IMR-90 (cell line): ENCODE data around the gene SIAH3. TPM values are rescaled to one million over a fixed set of nuclear protein-coding genes. Genes with fewer than 3 reads are reported as not detected.

Source experiments
- ATAC-seq: fragments of 200-7000 bp; cut with Tn5 transposase; 2 replicates; pipeline ENCODE4 v1.9.1; 2020; ENCODE audit warnings: low read depth, mild to moderate bottlenecking, moderate library complexity
- BruUV-seq: library from RNA; stranded (reverse); fragments of 400-500 nt; replicated peaks from 2 replicates; lab custom pipeline; 2021; lab: Mats Ljungman, UMichigan
- CTCF ChIA-PET: fragments of 300-600 bp; formaldehyde crosslinking; extraction: SDS; loops from one replicate; lab custom pipeline; 2021; ENCODE audit warnings: antibody characterized with exemption; lab: Yijun Ruan, JAX
- POLR2A ChIA-PET: fragments of 300-600 bp; sonication (Branson Sonifier 250); formaldehyde crosslinking; loops from one replicate; lab custom pipeline; 2022; ENCODE audit warnings: antibody characterized with exemption; ENCODE audit not compliant: unreplicated experiment; lab: Charles Lee
- DNase-seq: peaks from one replicate; pipeline ENCODE4 v3.0.0; 2013
- H2AFZ ChIP-seq: replicated peaks from 2 replicates; pipeline ENCODE3; 2013; ENCODE audit warnings: low read length, mild to moderate bottlenecking; ENCODE audit not compliant: poor library complexity
- H2AK5ac ChIP-seq: 2 replicates; pipeline ENCODE4 v1.6.1; 2013; ENCODE audit warnings: low read depth, low read length, inconsistent platforms
- H2AK9ac ChIP-seq: replicated peaks from 2 replicates; pipeline ENCODE3; 2013; ENCODE audit warnings: mild to moderate bottlenecking, low read depth, low read length, moderate library complexity; ENCODE audit not compliant: poor library complexity
- H2BK120ac ChIP-seq: 2 replicates; pipeline ENCODE4 v1.6.1; 2013; ENCODE audit warnings: low read depth, low read length, inconsistent platforms
- H2BK15ac ChIP-seq: 3 replicates; pipeline ENCODE4 v1.6.1; 2013; ENCODE audit warnings: low read depth, low read length, inconsistent platforms
- H2BK20ac ChIP-seq: 2 replicates; pipeline ENCODE4 v1.6.1; 2013; ENCODE audit warnings: low read depth, mild to moderate bottlenecking, inconsistent platforms, low read length, moderate library complexity
- H2BK5ac ChIP-seq: 2 replicates; pipeline ENCODE4 v1.6.1; 2013; ENCODE audit warnings: mild to moderate bottlenecking, low read depth, low read length, inconsistent platforms; ENCODE audit not compliant: poor library complexity, severe bottlenecking
- H3K14ac ChIP-seq: replicated peaks from 2 replicates; pipeline ENCODE4 v1.6.1; 2013; ENCODE audit warnings: low read depth, low read length, inconsistent platforms
- H3K18ac ChIP-seq: 2 replicates; pipeline ENCODE4 v1.6.1; 2013; ENCODE audit warnings: low read depth, low read length, control low read depth
- H3K23ac ChIP-seq: 2 replicates; pipeline ENCODE4 v1.6.1; 2013; ENCODE audit warnings: low read depth, low read length, inconsistent platforms
- H3K27ac ChIP-seq: 2 replicates; pipeline ENCODE4 v1.5.1; 2013; ENCODE audit warnings: mild to moderate bottlenecking, control low read depth, low read length; ENCODE audit not compliant: insufficient read depth
- H3K27me3 ChIP-seq: 2 replicates; pipeline ENCODE4 v1.6.1; 2013; ENCODE audit warnings: low read length; ENCODE audit not compliant: control insufficient read depth, insufficient read depth
- H3K36me3 ChIP-seq: 2 replicates; pipeline ENCODE4 v1.6.1; 2013; ENCODE audit warnings: low read length, mixed read lengths; ENCODE audit not compliant: control insufficient read depth, insufficient read depth
- H3K4ac ChIP-seq: 2 replicates; pipeline ENCODE4 v1.6.1; 2013; ENCODE audit warnings: low read depth, low read length, inconsistent platforms
- H3K4me1 ChIP-seq: 2 replicates; pipeline ENCODE4 v1.6.1; 2013; ENCODE audit warnings: low read length, mixed read lengths; ENCODE audit not compliant: control insufficient read depth, insufficient read depth
- H3K4me2 ChIP-seq: 2 replicates; pipeline ENCODE4 v1.6.1; 2013; ENCODE audit warnings: low read depth, mild to moderate bottlenecking, control low read depth, low read length, moderate library complexity
- H3K4me3 ChIP-seq: 2 replicates; pipeline ENCODE4 v1.5.1; 2013; ENCODE audit warnings: low read depth, mild to moderate bottlenecking, control low read depth, low read length, moderate library complexity; ENCODE audit not compliant: insufficient read depth
- H3K56ac ChIP-seq: 2 replicates; pipeline ENCODE4 v1.6.1; 2013; ENCODE audit warnings: low read length, inconsistent platforms; ENCODE audit not compliant: insufficient read depth; ENCODE audit errors: extremely low read depth
- H3K79me1 ChIP-seq, 2 experiments: 2 replicates each; pipeline ENCODE4 v1.6.1; 2013; ENCODE audit warnings: low read length in 2 of 2, inconsistent platforms in 1 of 2, low read depth in 1 of 2
- H3K9ac ChIP-seq: 2 replicates; pipeline ENCODE4 v1.6.1; 2013; ENCODE audit warnings: low read depth, low read length, control low read depth
- H3K9me1 ChIP-seq: 2 replicates; pipeline ENCODE4 v1.6.1; 2013; ENCODE audit warnings: low read length, inconsistent platforms; ENCODE audit not compliant: insufficient read depth
- H3K9me3 ChIP-seq: 2 replicates; pipeline ENCODE4 v1.6.1; 2013; ENCODE audit warnings: low read length; ENCODE audit not compliant: control insufficient read depth, insufficient read depth
- H4K20me1 ChIP-seq: 2 replicates; pipeline ENCODE4 v1.6.1; 2013; ENCODE audit warnings: low read length, inconsistent platforms; ENCODE audit not compliant: insufficient read depth
- H4K5ac ChIP-seq: 2 replicates; pipeline ENCODE4 v1.6.1; 2013; ENCODE audit warnings: mild to moderate bottlenecking, low read depth, low read length, control low read depth
- H4K8ac ChIP-seq, 2 experiments: 2 replicates each; pipeline ENCODE4 v1.6.1; 2013; ENCODE audit warnings: low read depth in 2 of 2, low read length in 2 of 2, control low read depth in 1 of 2, inconsistent platforms in 1 of 2
- H4K91ac ChIP-seq: 2 replicates; pipeline ENCODE4 v1.6.1; 2013; ENCODE audit warnings: low read depth, low read length, inconsistent platforms; ENCODE audit not compliant: insufficient read depth
- BHLHE40 ChIP-seq: fragments of 150-350 bp; IDR thresholded peaks from 2 replicates; pipeline ENCODE4 v1.6.1; 2016; ENCODE audit warnings: mild to moderate bottlenecking, low read depth, low read length
- CEBPB ChIP-seq: IDR thresholded peaks from 2 replicates; pipeline ENCODE4 v1.6.1; 2012; ENCODE audit warnings: low read depth, low read length, improper control_type of control experiment
- CHD1 ChIP-seq: IDR thresholded peaks from 2 replicates; pipeline ENCODE4 v1.6.1; 2012; ENCODE audit warnings: low read depth, low read length, improper control_type of control experiment
- FOS ChIP-seq: fragments of 150-350 bp; IDR thresholded peaks from 2 replicates; pipeline ENCODE4 v1.6.1; 2016; ENCODE audit warnings: low read depth, low read length
- MAFK ChIP-seq: IDR thresholded peaks from 2 replicates; pipeline ENCODE4 v1.6.1; 2012; ENCODE audit warnings: low read depth, low read length, improper control_type of control experiment
- MAZ ChIP-seq: IDR thresholded peaks from 2 replicates; pipeline ENCODE4 v1.6.1; 2012; ENCODE audit warnings: low read depth, mild to moderate bottlenecking, low read length, improper control_type of control experiment, moderate library complexity, borderline replicate concordance
- MXI1 ChIP-seq: IDR thresholded peaks from 2 replicates; pipeline ENCODE4 v1.6.1; 2012; ENCODE audit warnings: low read depth, mild to moderate bottlenecking, low read length, moderate library complexity, borderline replicate concordance
- NFE2L2 ChIP-seq: fragments of 150-350 bp; IDR thresholded peaks from 2 replicates; pipeline ENCODE4 v1.6.1; 2016; ENCODE audit warnings: low read depth, mild to moderate bottlenecking, low read length
- POLR2A ChIP-seq: IDR thresholded peaks from 2 replicates; pipeline ENCODE4 v1.6.1; 2012; ENCODE audit warnings: mild to moderate bottlenecking, low read depth, low read length
- RAD21 ChIP-seq: IDR thresholded peaks from 2 replicates; pipeline ENCODE4 v1.6.1; 2012; ENCODE audit warnings: low read length, improper control_type of control experiment
- RCOR1 ChIP-seq: IDR thresholded peaks from 2 replicates; pipeline ENCODE4 v1.6.1; 2012; ENCODE audit warnings: mild to moderate bottlenecking, low read length, improper control_type of control experiment; ENCODE audit not compliant: insufficient replicate concordance
- RFX5 ChIP-seq: IDR thresholded peaks from 2 replicates; pipeline ENCODE4 v1.8.0; 2012; ENCODE audit warnings: low read depth, mild to moderate bottlenecking, low read length, moderate library complexity
- SMC3 ChIP-seq: fragments of 150-350 bp; IDR thresholded peaks from 2 replicates; pipeline ENCODE4 v1.6.1; 2016; ENCODE audit warnings: low read depth, mild to moderate bottlenecking, antibody characterized with exemption, low read length, moderate library complexity
- WGBS, 2 experiments: methylation state at CpG; one replicate each; pipeline versions ENCODE4 v1.1.5 to v1.1.7; 2013; ENCODE audit warnings: missing lambda C conversion rate in 2 of 2; ENCODE audit not compliant: insufficient read length in 1 of 2; ENCODE audit errors: extremely low coverage in 2 of 2; 5-methylcytosine and 5-hydroxymethylcytosine counted together
- dilution Hi-C: fragments of 300-500 bp; cut with HindIII; formaldehyde crosslinking; loops from one replicate; pipeline ENCODE4 v1.14.3; 2018; ENCODE audit warnings: low sequenced_read_pairs; ENCODE audit not compliant: unreplicated experiment
- in situ Hi-C: fragments of 300-500 bp; cut with MboI; formaldehyde crosslinking; loops from 3 replicates; pipeline ENCODE4 v1.14.3; 2019; ENCODE audit warnings: low sequenced_read_pairs, inconsistent platforms, mixed read lengths
- intact Hi-C: fragments of 100-400 bp; cut with micrococcal nuclease; formaldehyde crosslinking; loops from 2 replicates; pipeline ENCODE4 v1.10.0; 2022
- polyA plus RNA-seq, 3 experiments: library from polyadenylated mRNA; depleted of rRNA; stranded (reverse); fragments of >200 nt; gene quantifications; 2 replicates each; pipeline ENCODE4 v1.2.3, GENCODE V29; 2012; ENCODE audit warnings: low replicate concordance in 1 of 3
- total RNA-seq: library from RNA; depleted of rRNA; stranded (reverse); fragments of >200 nt; gene quantifications from 2 replicates; pipeline ENCODE4 v1.2.3, GENCODE V29; 2012
- TF ChIP-seq, protein P1 (sequence below): conservative IDR thresholded peaks from 2 replicates; pipeline ENCODE4 v1.5.1; 2012; ENCODE audit warnings: mild to moderate bottlenecking, low read depth, low read length, improper control_type of control experiment
- TF ChIP-seq, protein P2 (sequence below): fragments of 150-350 bp; IDR thresholded peaks from 2 replicates; pipeline ENCODE4 v1.6.1; 2017; ENCODE audit warnings: mild to moderate bottlenecking, antibody characterized with exemption, low read length, low read depth
- TF ChIP-seq, protein P3 (sequence below): fragments of 150-350 bp; IDR thresholded peaks from 2 replicates; pipeline ENCODE4 v1.6.1; 2016; ENCODE audit warnings: low read depth, mild to moderate bottlenecking, low read length, moderate library complexity, borderline replicate concordance

The SIAH3 gene
- total and polyA plus RNA-seq, 2 of the 4 experiments (the other 2 are of a cell fraction), result under 0.01 TPM; not detected in 1

DNA sequence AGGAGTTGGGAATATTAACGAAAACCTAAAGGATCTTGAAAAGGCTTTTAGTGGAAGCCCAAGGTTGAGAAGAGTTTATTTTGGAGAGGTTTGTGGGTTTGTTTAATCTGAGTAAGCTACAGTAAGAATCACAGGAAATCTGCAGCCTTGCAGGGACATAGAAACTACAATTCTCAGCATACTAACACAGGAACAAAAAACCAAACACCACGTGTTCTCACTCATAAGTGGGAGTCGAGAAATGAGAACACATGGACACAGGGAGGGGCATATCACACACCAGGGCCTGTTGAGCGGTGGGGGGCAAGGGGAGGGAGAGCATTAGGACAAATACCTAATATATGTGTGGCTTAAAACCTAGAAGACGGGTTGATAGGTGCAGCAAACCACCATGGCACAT is 8.7 kb upstream of the SIAH3 start:
- Histone ChIP-seq H2AK9ac (no peak overlapping the region), H3K4me2 (no peak overlapping the region), H3K27ac (no peak overlapping the region), H4K91ac (no peak overlapping the region), H3K4ac (no peak overlapping the region), H2BK15ac (no peak overlapping the region), H3K36me3 (no peaks in the 10 kb centered on the region), H3K14ac (no peak overlapping the region), H3K18ac (no peak overlapping the region), H3K56ac (no peak overlapping the region), H3K27me3 (peaks cover 3% of the 10 kb centered on the region), H4K5ac (no peak overlapping the region), H3K4me3 (no peak overlapping the region), H3K9me1 (no peaks in the 10 kb centered on the region), H2AFZ (no peak overlapping the region), H3K4me1 (no peaks in the 10 kb centered on the region), H2BK20ac (no peak overlapping the region), H4K8ac (no peak overlapping the region), H3K9me3 (no peaks in the 10 kb centered on the region), H3K23ac (no peak overlapping the region), H3K79me1 (no peaks in the 10 kb centered on the region), H2AK5ac (no peak overlapping the region), H2BK120ac (no peak overlapping the region), H3K9ac (no peak overlapping the region), H2BK5ac (no peak overlapping the region), H4K20me1 (no peaks in the 10 kb centered on the region)
- WGBS, 2 experiments, result no CpG with 5 or more reads among the region's 5 CpGs
- dilution Hi-C loops, result no loop called here
- DNase-seq (no peak), ATAC-seq (no peak)
- CTCF ChIA-PET, result interaction anchor here (0.6 kb wide), 1 partner anchor 185 kb away, joined by 5 read pairs; no protein-coding TSS in a partner anchor
- no peak for TF ChIP-seq NFE2L2
- no peak for TF ChIP-seq BHLHE40
- TF ChIP-seq, protein P1, sequence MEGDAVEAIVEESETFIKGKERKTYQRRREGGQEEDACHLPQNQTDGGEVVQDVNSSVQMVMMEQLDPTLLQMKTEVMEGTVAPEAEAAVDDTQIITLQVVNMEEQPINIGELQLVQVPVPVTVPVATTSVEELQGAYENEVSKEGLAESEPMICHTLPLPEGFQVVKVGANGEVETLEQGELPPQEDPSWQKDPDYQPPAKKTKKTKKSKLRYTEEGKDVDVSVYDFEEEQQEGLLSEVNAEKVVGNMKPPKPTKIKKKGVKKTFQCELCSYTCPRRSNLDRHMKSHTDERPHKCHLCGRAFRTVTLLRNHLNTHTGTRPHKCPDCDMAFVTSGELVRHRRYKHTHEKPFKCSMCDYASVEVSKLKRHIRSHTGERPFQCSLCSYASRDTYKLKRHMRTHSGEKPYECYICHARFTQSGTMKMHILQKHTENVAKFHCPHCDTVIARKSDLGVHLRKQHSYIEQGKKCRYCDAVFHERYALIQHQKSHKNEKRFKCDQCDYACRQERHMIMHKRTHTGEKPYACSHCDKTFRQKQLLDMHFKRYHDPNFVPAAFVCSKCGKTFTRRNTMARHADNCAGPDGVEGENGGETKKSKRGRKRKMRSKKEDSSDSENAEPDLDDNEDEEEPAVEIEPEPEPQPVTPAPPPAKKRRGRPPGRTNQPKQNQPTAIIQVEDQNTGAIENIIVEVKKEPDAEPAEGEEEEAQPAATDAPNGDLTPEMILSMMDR, result no peak
- no peak for TF ChIP-seq SMC3
- no peak for TF ChIP-seq MAFK
- TF ChIP-seq RFX5, result no peak
- TF ChIP-seq CEBPB, result no peak
- TF ChIP-seq, protein P2, sequence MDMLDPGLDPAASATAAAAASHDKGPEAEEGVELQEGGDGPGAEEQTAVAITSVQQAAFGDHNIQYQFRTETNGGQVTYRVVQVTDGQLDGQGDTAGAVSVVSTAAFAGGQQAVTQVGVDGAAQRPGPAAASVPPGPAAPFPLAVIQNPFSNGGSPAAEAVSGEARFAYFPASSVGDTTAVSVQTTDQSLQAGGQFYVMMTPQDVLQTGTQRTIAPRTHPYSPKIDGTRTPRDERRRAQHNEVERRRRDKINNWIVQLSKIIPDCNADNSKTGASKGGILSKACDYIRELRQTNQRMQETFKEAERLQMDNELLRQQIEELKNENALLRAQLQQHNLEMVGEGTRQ, result no peak
- TF ChIP-seq MXI1, result no peak
- TF ChIP-seq, protein P3, sequence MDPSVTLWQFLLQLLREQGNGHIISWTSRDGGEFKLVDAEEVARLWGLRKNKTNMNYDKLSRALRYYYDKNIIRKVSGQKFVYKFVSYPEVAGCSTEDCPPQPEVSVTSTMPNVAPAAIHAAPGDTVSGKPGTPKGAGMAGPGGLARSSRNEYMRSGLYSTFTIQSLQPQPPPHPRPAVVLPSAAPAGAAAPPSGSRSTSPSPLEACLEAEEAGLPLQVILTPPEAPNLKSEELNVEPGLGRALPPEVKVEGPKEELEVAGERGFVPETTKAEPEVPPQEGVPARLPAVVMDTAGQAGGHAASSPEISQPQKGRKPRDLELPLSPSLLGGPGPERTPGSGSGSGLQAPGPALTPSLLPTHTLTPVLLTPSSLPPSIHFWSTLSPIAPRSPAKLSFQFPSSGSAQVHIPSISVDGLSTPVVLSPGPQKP, result no peak
- TF ChIP-seq CHD1, result no peak
- TF ChIP-seq MAZ, result no peak
- TF ChIP-seq RCOR1, result no peak
- no peak for TF ChIP-seq POLR2A
- no peak for TF ChIP-seq RAD21
- TF ChIP-seq FOS, result no peak
- in situ Hi-C loops, result no loop called here
- POLR2A ChIA-PET, result no interaction called here
- no TSS peak for BruUV-seq
- intact Hi-C loops, result no loop called here
